IPS-18a (cell line): ENCODE data around the gene FMO1.

ENCODE experiments used
- H3K27ac ChIP-seq: one replicate; pipeline ENCODE4 v1.5.1; 2013; ENCODE audit warnings: low read length
- H3K27me3 ChIP-seq: one replicate; pipeline ENCODE4 v1.6.1; 2013; ENCODE audit warnings: mild to moderate bottlenecking, low read length; ENCODE audit not compliant: control insufficient read depth, insufficient read depth
- H3K36me3 ChIP-seq: one replicate; pipeline ENCODE4 v1.6.1; 2013; ENCODE audit warnings: low read depth, low read length; ENCODE audit not compliant: control insufficient read depth
- H3K4me1 ChIP-seq: one replicate; pipeline ENCODE4 v1.6.1; 2013; ENCODE audit warnings: low read depth, low read length; ENCODE audit not compliant: control insufficient read depth
- H3K4me3 ChIP-seq: one replicate; pipeline ENCODE4 v1.5.1; 2013; ENCODE audit warnings: low read length
- H3K9ac ChIP-seq: one replicate; pipeline ENCODE4 v1.6.1; 2013; ENCODE audit warnings: mild to moderate bottlenecking, low read length, moderate library complexity
- H3K9me3 ChIP-seq: one replicate; pipeline ENCODE4 v1.6.1; 2013; ENCODE audit warnings: low read depth, low read length; ENCODE audit not compliant: control insufficient read depth

Gene FMO1

GRCh38 chr1:171258943-171259342 is 10.6 kb downstream of the FMO1 start:
- H3K27ac ChIP-seq = no peak overlapping the region
- no peaks in the 10 kb centered on the region for H3K9me3 ChIP-seq
- H3K36me3 ChIP-seq = no peaks in the 10 kb centered on the region
- no peaks in the 10 kb centered on the region for H3K27me3 ChIP-seq
- H3K9ac ChIP-seq = no peak overlapping the region
- H3K4me3 ChIP-seq = no peak overlapping the region
- H3K4me1 ChIP-seq = peaks cover 20% of the 10 kb centered on the region

GRCh38 chr1:171261336-171261735 is 13.0 kb downstream of the FMO1 start:
- H3K36me3 ChIP-seq = no peaks in the 10 kb centered on the region
- H3K9me3 ChIP-seq = no peaks in the 10 kb centered on the region
- no peak overlapping the region for H3K27ac ChIP-seq
- H3K9ac ChIP-seq = no peak overlapping the region
- H3K27me3 ChIP-seq = no peaks in the 10 kb centered on the region
- H3K4me1 ChIP-seq = peaks cover 16% of the 10 kb centered on the region
- no peak overlapping the region for H3K4me3 ChIP-seq

GRCh38 chr1:171263901-171264300 is 15.6 kb downstream of the FMO1 start:
- Histone ChIP-seq H3K27ac (no peak overlapping the region), H3K36me3 (no peaks in the 10 kb centered on the region), H3K9ac (no peak overlapping the region), H3K27me3 (no peaks in the 10 kb centered on the region), H3K4me1 (peaks cover 5% of the 10 kb centered on the region), H3K4me3 (no peak overlapping the region), H3K9me3 (no peaks in the 10 kb centered on the region)

- Histone ChIP-seq H3K27me3 (no peaks in the 10 kb centered on the region), H3K4me1 (no peaks in the 10 kb centered on the region), H3K9ac (no peak overlapping the region), H3K9me3 (no peaks in the 10 kb centered on the region), H3K4me3 (no peak overlapping the region), H3K36me3 (no peaks in the 10 kb centered on the region), H3K27ac (no peak overlapping the region)
These were observed 17.4 kb downstream of the FMO1 start for GRCh38 chr1:171265686-171266085.

GRCh38 chr1:171266930-171267329 is 18.6 kb downstream of the FMO1 start:
- H3K9ac ChIP-seq = no peak overlapping the region
- no peaks in the 10 kb centered on the region for H3K4me1 ChIP-seq
- no peaks in the 10 kb centered on the region for H3K27me3 ChIP-seq
- H3K9me3 ChIP-seq = no peaks in the 10 kb centered on the region
- H3K36me3 ChIP-seq = no peaks in the 10 kb centered on the region
- no peak overlapping the region for H3K4me3 ChIP-seq
- no peak overlapping the region for H3K27ac ChIP-seq

GRCh38 chr1:171267391-171267790 is 19.1 kb downstream of the FMO1 start:
- Histone ChIP-seq H3K27ac (no peak overlapping the region), H3K4me1 (no peaks in the 10 kb centered on the region), H3K9me3 (no peaks in the 10 kb centered on the region), H3K4me3 (no peak overlapping the region), H3K9ac (no peak overlapping the region), H3K36me3 (no peaks in the 10 kb centered on the region), H3K27me3 (no peaks in the 10 kb centered on the region)

GRCh38 chr1:171270806-171271205 is 22.5 kb downstream of the FMO1 start:
- Histone ChIP-seq H3K36me3 (no peaks in the 10 kb centered on the region), H3K27me3 (no peaks in the 10 kb centered on the region), H3K9ac (no peak overlapping the region), H3K4me3 (no peak overlapping the region), H3K27ac (no peak overlapping the region), H3K4me1 (no peaks in the 10 kb centered on the region), H3K9me3 (no peaks in the 10 kb centered on the region)

GRCh38 chr1:171277534-171277933 is 29.2 kb downstream of the FMO1 start:
- Histone ChIP-seq H3K4me1 (peaks cover 3% of the 10 kb centered on the region), H3K27ac (no peak overlapping the region), H3K9me3 (no peaks in the 10 kb centered on the region), H3K9ac (no peak overlapping the region), H3K36me3 (no peaks in the 10 kb centered on the region), H3K27me3 (no peaks in the 10 kb centered on the region), H3K4me3 (no peak overlapping the region)

- Histone ChIP-seq H3K4me3 (no peak overlapping the region), H3K9ac (no peak overlapping the region), H3K9me3 (no peaks in the 10 kb centered on the region), H3K27me3 (no peaks in the 10 kb centered on the region), H3K36me3 (no peaks in the 10 kb centered on the region), H3K4me1 (peaks cover 3% of the 10 kb centered on the region), H3K27ac (no peak overlapping the region)
These were observed 30.9 kb downstream of the FMO1 start for GRCh38 chr1:171279234-171279633.

GRCh38 chr1:171279678-171280077 is 31.4 kb downstream of the FMO1 start:
- H3K4me3 ChIP-seq = no peak overlapping the region
- H3K4me1 ChIP-seq = peaks cover 3% of the 10 kb centered on the region
- no peaks in the 10 kb centered on the region for H3K27me3 ChIP-seq
- no peak overlapping the region for H3K27ac ChIP-seq
- no peak overlapping the region for H3K9ac ChIP-seq
- H3K36me3 ChIP-seq = no peaks in the 10 kb centered on the region
- no peaks in the 10 kb centered on the region for H3K9me3 ChIP-seq

- peaks cover 3% of the 10 kb centered on the region for H3K4me1 ChIP-seq
- no peaks in the 10 kb centered on the region for H3K36me3 ChIP-seq
- no peak overlapping the region for H3K9ac ChIP-seq
- H3K9me3 ChIP-seq = no peaks in the 10 kb centered on the region
- H3K27ac ChIP-seq = no peak overlapping the region
- H3K4me3 ChIP-seq = no peak overlapping the region
- no peaks in the 10 kb centered on the region for H3K27me3 ChIP-seq
These were observed 32.3 kb downstream of the FMO1 start for GRCh38 chr1:171280599-171280998.

- H3K27me3 ChIP-seq = no peaks in the 10 kb centered on the region
- no peaks in the 10 kb centered on the region for H3K36me3 ChIP-seq
- H3K9me3 ChIP-seq = no peaks in the 10 kb centered on the region
- H3K4me3 ChIP-seq = no peak overlapping the region
- no peaks in the 10 kb centered on the region for H3K4me1 ChIP-seq
- no peak overlapping the region for H3K27ac ChIP-seq
- H3K9ac ChIP-seq = no peak overlapping the region
These were observed 37.9 kb downstream of the FMO1 start for GRCh38 chr1:171286032-171286705.
